IPS DF 4.7 (cell line): ENCODE results near the gene S100A10.

Experiments
- DNase-seq: peaks from one replicate; pipeline ENCODE4 v3.0.0-alpha.2; 2013; ENCODE audit warnings: low spot score; ENCODE audit errors: extremely low read depth

Gene S100A10

GRCh38 chr1:151939141-151939540, 54.5 kb downstream of the S100A10 start:
- DNase-seq = no peak

DNA sequence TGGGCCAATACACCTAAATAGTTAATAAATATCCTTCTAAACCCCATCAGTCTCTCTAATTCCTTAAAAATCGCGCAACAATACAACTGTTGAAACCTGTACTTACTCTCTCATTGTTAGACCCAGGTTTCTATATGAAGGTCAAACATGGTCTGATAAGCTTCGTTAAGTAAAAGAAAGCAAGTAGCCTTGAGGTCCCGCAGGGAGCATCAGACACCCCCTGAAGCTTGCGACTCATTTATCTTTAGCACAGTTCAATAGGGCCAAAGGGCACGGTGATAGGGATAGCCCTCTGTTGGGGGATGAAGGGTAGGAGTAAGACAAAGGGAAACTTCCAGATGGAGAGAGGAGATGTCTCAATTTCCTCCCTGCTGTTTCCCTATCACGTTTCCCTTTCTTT, 57.0 kb downstream of the S100A10 start:
- peak; percentile 16 for DNase-seq

DNA sequence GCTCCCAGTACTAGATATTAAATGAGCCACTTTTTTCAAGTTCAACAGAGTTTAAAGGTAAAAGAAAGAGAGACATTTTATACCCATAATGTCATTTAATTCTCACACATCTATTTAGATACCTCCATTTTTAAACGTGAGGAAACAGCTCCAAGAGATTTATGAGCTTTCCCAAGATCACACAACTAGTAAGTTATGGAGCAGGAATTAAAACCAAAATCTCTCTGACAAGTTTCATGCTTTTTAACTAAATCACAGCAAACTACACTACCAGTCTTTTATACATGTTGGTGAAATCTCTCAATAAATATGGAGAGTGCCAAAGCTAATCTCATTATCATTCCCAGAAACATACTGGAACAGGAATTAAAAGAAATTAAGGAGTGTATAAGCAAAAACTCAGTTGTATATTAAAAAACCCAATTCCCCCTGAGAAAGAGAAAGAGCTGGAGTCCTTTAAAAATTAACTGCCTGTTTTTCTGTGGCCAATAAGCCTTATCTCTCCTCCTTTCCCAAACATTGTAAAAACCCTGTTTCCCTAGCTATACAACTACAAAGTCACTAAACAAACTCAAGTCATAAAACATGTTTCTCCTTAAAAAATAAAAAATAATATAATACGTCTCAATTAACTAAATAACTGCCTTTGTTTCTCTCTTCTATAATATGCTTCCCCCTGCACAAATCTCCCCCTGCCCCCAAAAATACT, 57.6 kb downstream of the S100A10 start:
- no peak for DNase-seq

GRCh38 chr1:151935154-151935553, 58.5 kb downstream of the S100A10 start:
- DNase-seq = no peak

DNA sequence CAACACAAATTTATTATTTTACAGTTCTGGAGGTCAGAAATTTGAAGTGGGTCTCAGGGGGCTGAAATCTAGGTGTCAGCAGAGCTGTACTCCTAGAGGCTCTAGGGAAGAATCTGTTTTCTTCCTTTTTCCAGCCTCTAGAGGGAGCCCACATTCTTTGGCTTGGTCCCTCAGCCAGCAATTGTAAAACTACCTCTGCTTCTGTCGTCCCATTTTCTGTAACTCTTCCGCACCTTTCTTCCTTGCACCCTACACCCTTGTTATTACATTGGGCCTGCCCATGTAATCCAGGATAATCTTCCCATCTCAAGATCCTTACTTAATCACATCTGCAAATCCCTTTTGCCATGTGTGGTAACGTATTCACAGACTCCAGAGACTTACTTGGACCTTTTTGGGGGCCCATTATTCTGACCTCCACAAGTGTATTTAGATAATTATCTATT, 59.6 kb downstream of the S100A10 start:
- DNase-seq = no peak
